HCT116 (cell line): ENCODE measurements around the gene PRKCA. TPM values are rescaled to one million over a fixed set of nuclear protein-coding genes. Genes with fewer than 3 reads are reported as not detected.

Experiments used
- ATAC-seq: fragments of 200-7000 bp; cut with Tn5 transposase; 2 replicates; pipeline ENCODE4 v1.9.1; 2020; ENCODE audit warnings: mild to moderate bottlenecking, moderate library complexity
- BruUV-seq: library from RNA; stranded (reverse); fragments of 400-500 nt; replicated peaks from 2 replicates; lab custom pipeline; 2021; lab: Mats Ljungman, UMichigan
- CTCF ChIA-PET: fragments of 300-600 bp; sonication (Branson Sonifier 250); formaldehyde crosslinking; loops from one replicate; lab custom pipeline; 2021; ENCODE audit warnings: antibody characterized with exemption; lab: Charles Lee
- POLR2A ChIA-PET: fragments of 300-600, 350-600 bp; sonication (Branson Sonifier 250); formaldehyde crosslinking; loops from one replicate; lab custom pipeline; 2021; ENCODE audit warnings: antibody characterized with exemption; lab: Charles Lee
- RAD21 ChIA-PET, 2 experiments: fragments of 300-600 bp; sonication (Branson Sonifier 250); formaldehyde crosslinking; loops; one replicate each; lab custom pipeline; 2023; ENCODE audit warnings: low total read pairs in 2 of 2; ENCODE audit not compliant: uncharacterized antibody in 2 of 2, unreplicated experiment in 2 of 2, low non-redundant PET in 1 of 2; lab: Charles Lee
- DNase-seq: peaks from one replicate; pipeline ENCODE4 v3.0.0-alpha.2; 2010; ENCODE audit warnings: low read depth, low spot score
- H2AFZ ChIP-seq: fragments of 200-600 bp; shearing (Covaris generic), sonication (generic); 2 replicates; pipeline ENCODE4 v1.6.1; 2017; ENCODE audit warnings: low read depth, mixed run types, mixed read lengths, antibody characterized with exemption, low read length; ENCODE audit not compliant: poor library complexity, severe bottlenecking
- H3K27ac ChIP-seq: 2 replicates; pipeline ENCODE4 v1.5.1; 2012; ENCODE audit warnings: low read depth, low read length
- H3K27me3 ChIP-seq: fragments of 200-600 bp; sonication (generic); 2 replicates; pipeline ENCODE4 v1.6.1; 2016; ENCODE audit warnings: mixed run types, low read length, mixed read lengths; ENCODE audit not compliant: insufficient read depth
- H3K36me3 ChIP-seq, 2 experiments: fragments of 200-500 bp in 1 of 2; fragments of 200-600 bp in 1 of 2; sonication (Bioruptor generic) in 1 of 2; sonication (generic) in 1 of 2; 2 replicates each; pipeline versions ENCODE4 v1.5.1 to v1.6.1; 2014 to 2016; ENCODE audit warnings: low read length in 2 of 2, inconsistent platforms in 1 of 2, mixed read lengths in 1 of 2, mixed run types in 1 of 2; ENCODE audit not compliant: insufficient read depth in 2 of 2, control insufficient read depth in 1 of 2
- H3K4me1 ChIP-seq, 2 experiments: fragments of 200-600 bp in 1 of 2; sonication (generic) in 1 of 2; 2 replicates each; pipeline versions ENCODE4 v1.5.1 to v1.6.1; 2012 to 2017; ENCODE audit warnings: low read length in 2 of 2, inconsistent platforms in 1 of 2, mild to moderate bottlenecking in 1 of 2, mixed read lengths in 1 of 2, mixed run types in 1 of 2, moderate library complexity in 1 of 2; ENCODE audit not compliant: insufficient read depth in 2 of 2, control insufficient read depth in 1 of 2
- H3K4me2 ChIP-seq: fragments of 200-600 bp; sonication (generic); 2 replicates; pipeline ENCODE4 v1.6.1; 2017; ENCODE audit warnings: mixed run types, low read length, mixed read lengths
- H3K4me3 ChIP-seq, 2 experiments: fragments of 200-600 bp in 1 of 2; sonication (generic) in 1 of 2; replicated peaks in 1 of 2; 2 replicates each; pipeline ENCODE4 v1.5.1; 2011 to 2016; ENCODE audit warnings: low read length in 2 of 2, control low read depth in 1 of 2, low read depth in 1 of 2, mild to moderate bottlenecking in 1 of 2, mixed read lengths in 1 of 2, mixed run types in 1 of 2
- H3K79me2 ChIP-seq: fragments of 200-600 bp; sonication (generic); 2 replicates; pipeline ENCODE4 v1.6.1; 2017; ENCODE audit warnings: mild to moderate bottlenecking, mixed run types, low read length, moderate library complexity, mixed read lengths; ENCODE audit not compliant: insufficient read depth
- H3K9ac ChIP-seq: fragments of 200-600 bp; sonication (generic); 2 replicates; pipeline ENCODE4 v1.6.1; 2016; ENCODE audit warnings: low read length, mixed read lengths
- H3K9me2 ChIP-seq: fragments of 200-600 bp; sonication (generic), shearing (Covaris generic); 2 replicates; pipeline ENCODE4 v1.6.1; 2017; ENCODE audit warnings: mixed run types, mild to moderate bottlenecking, moderate library complexity; ENCODE audit not compliant: insufficient read depth
- H3K9me3 ChIP-seq, 2 experiments: fragments of 200-500 bp in 1 of 2; fragments of 200-600 bp in 1 of 2; sonication (Bioruptor generic) in 1 of 2; sonication (generic) in 1 of 2; 2 replicates each; pipeline ENCODE4 v1.6.1; 2014 to 2017; ENCODE audit warnings: low read length in 2 of 2, mixed read lengths in 2 of 2, inconsistent platforms in 1 of 2, low read depth in 1 of 2, mild to moderate bottlenecking in 1 of 2, mixed run types in 1 of 2, moderate library complexity in 1 of 2; ENCODE audit not compliant: control insufficient read depth in 1 of 2, insufficient read depth in 1 of 2
- H4K20me1 ChIP-seq: fragments of 200-600 bp; sonication (generic), shearing (Covaris generic); 2 replicates; pipeline ENCODE4 v1.6.1; 2017; ENCODE audit warnings: mixed run types, mild to moderate bottlenecking, moderate library complexity; ENCODE audit not compliant: insufficient read depth
- EZH2phosphoT487 ChIP-seq: fragments of 200-600 bp; IDR thresholded peaks from 2 replicates; pipeline ENCODE4 v1.6.1; 2018; ENCODE audit warnings: antibody characterized with exemption, borderline replicate concordance
- FOSL1 ChIP-seq: IDR thresholded peaks from 2 replicates; pipeline ENCODE4 v1.6.1; 2012; ENCODE audit warnings: low read depth
- POLR2A ChIP-seq: IDR thresholded peaks from 2 replicates; pipeline ENCODE4 v1.7.0; 2011; ENCODE audit warnings: borderline replicate concordance; ENCODE audit not compliant: insufficient read depth, insufficient read length; ENCODE audit errors: extremely low read depth
- SRF ChIP-seq: IDR thresholded peaks from 2 replicates; pipeline ENCODE4 v1.6.1; 2012; ENCODE audit warnings: low read depth
- intact Hi-C: fragments of 100-400 bp; cut with micrococcal nuclease; formaldehyde crosslinking; loops from 2 replicates; pipeline ENCODE4 v1.10.0; 2022
- total RNA-seq: library from RNA; stranded (reverse); gene quantifications from one replicate; pipeline ENCODE4 v1.2.1, GENCODE V29; 2021; ENCODE audit not compliant: unreplicated experiment

The PRKCA gene
- total RNA-seq, 1 experiment from 2014 or later = 18.8 TPM

DNA sequence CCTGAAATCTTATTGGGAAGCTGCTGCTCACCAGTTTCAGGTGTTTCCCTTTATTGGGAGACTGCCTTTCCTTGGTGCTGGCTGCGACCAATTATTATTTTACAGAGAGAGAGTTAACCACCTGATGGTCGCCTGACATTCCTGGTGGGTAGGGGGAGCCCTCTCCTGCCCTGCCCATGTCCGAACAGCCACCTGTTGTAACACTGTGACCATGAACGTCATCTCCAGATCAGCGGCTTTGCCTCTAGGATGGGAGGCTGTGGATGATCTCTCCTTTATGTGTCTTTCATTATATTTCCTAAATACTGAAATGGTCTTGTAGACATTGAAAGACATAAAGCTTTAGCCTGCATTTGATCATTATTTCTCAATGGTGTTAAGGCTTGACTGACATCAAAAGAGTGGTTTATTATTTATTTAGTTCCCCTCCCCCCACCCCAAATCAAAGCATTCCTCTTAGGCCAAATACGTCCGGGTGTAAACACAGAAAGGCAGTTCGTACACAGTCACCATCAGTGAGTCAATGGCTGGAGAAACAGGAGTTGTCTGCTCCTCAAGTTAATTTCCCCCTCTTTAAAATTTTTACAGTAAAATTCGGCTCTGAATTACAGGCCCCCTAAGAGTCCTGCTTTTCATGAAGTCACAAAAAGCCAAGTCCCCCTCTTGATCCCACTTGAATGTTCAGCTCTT lies 474.7 kb downstream of the PRKCA start:
- ATAC-seq (no peak), DNase-seq (no peak)
- Histone ChIP-seq H3K36me3 (no peaks in the 10 kb centered on the region), H4K20me1 (no peaks in the 10 kb centered on the region), H3K9ac (no peak overlapping the region), H3K4me1 (no peaks in the 10 kb centered on the region), H3K27ac (no peak overlapping the region), H3K27me3 (no peaks in the 10 kb centered on the region), H2AFZ (no peak overlapping the region), H3K9me2 (no peaks in the 10 kb centered on the region), H3K9me3 (no peaks in the 10 kb centered on the region), H3K4me2 (no peak overlapping the region), H3K79me2 (no peaks in the 10 kb centered on the region), H3K4me3 (no peak overlapping the region)
- intact Hi-C loops = no loop called here
- POLR2A ChIA-PET = no interaction called here
- BruUV-seq = no TSS peak
- CTCF ChIA-PET = no interaction called here
- TF ChIP-seq SRF = no peak
- no peak for TF ChIP-seq EZH2phosphoT487
- no peak for TF ChIP-seq POLR2A
- RAD21 ChIA-PET = no interaction called here

DNA sequence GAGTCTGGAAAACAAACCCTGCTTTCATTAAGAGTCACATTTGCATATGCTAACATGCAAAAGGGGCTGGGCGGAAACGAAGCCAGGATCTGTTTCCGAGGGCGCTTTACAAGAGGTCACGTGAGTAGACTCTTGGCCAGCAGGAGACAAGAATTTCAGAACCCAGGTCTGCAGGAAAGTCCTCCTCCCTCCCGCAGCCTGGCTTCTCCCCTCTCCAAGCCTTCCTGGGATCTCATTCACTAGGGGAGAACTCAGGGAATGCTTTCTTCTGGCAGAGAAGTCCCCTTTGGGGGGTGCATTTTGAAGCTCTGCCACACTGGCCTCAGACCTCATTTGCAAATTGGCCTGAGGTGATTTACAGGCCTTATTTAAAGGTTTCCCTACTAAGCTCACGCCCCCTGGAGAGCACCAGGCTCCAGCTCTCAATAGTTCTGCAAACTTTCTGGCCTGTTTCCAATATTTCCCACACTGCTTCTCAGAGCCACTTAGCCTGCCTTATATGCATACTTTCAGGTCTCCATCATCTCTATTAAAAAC lies 475.3 kb downstream of the PRKCA start:
- H3K9me3 ChIP-seq = no peaks in the 10 kb centered on the region
- no peaks in the 10 kb centered on the region for H4K20me1 ChIP-seq
- DNase-seq = no peak
- no peak overlapping the region for H3K4me3 ChIP-seq
- H3K79me2 ChIP-seq = no peaks in the 10 kb centered on the region
- no peak overlapping the region for H3K9ac ChIP-seq
- no peaks in the 10 kb centered on the region for H3K36me3 ChIP-seq
- H2AFZ ChIP-seq = no peak overlapping the region
- H3K9me2 ChIP-seq = no peaks in the 10 kb centered on the region
- H3K27ac ChIP-seq = no peak overlapping the region
- no peaks in the 10 kb centered on the region for H3K4me1 ChIP-seq
- no peaks in the 10 kb centered on the region for H3K27me3 ChIP-seq
- RAD21 ChIA-PET = no interaction called here
- TF ChIP-seq FOSL1 = no peak
- no peak for TF ChIP-seq SRF
- TF ChIP-seq, all 23 proteins: peak for 0
- intact Hi-C loops = no loop called here
- POLR2A ChIA-PET = no interaction called here
- ATAC-seq = no peak
- no peak overlapping the region for H3K4me2 ChIP-seq
- CTCF ChIA-PET = no interaction called here
- no TSS peak for BruUV-seq
